NCI-H2107 (cell line): ENCODE results near the gene TMEM144.

Experiments
- DNase-seq: peaks from one replicate; lab custom pipeline; 2025; lab: John Stamatoyannopoulos, UW

Gene TMEM144

DNA sequence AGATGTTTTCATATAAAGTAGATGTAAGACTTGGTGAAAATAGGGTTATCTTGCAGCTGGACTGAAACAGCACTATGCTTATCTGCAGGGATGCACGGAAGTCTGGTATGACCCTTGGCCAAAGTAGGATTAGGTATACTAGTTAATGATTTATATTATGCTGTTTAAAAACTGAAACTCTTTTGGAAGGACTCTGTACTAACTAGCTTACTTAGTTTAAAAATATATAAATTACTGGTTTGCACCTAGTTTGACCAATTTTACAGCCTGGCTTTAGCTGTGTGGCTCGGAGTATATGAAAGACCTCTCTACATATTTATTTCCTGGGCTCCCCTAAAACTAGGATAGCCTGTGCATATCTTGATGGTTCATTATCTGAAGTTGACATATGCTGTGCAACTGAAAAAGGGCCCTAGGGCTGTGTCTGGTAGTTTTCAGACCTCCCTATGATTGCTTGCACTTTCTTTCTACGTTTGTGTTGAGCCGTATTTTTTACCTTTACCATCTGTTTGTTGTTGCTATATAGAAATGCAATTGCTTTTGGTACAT, 89.2 kb downstream of the TMEM144 start:
- no peak for DNase-seq

GRCh38 chr4:158300012-158300411, 89.7 kb downstream of the TMEM144 start:
- DNase-seq, result no peak

DNA sequence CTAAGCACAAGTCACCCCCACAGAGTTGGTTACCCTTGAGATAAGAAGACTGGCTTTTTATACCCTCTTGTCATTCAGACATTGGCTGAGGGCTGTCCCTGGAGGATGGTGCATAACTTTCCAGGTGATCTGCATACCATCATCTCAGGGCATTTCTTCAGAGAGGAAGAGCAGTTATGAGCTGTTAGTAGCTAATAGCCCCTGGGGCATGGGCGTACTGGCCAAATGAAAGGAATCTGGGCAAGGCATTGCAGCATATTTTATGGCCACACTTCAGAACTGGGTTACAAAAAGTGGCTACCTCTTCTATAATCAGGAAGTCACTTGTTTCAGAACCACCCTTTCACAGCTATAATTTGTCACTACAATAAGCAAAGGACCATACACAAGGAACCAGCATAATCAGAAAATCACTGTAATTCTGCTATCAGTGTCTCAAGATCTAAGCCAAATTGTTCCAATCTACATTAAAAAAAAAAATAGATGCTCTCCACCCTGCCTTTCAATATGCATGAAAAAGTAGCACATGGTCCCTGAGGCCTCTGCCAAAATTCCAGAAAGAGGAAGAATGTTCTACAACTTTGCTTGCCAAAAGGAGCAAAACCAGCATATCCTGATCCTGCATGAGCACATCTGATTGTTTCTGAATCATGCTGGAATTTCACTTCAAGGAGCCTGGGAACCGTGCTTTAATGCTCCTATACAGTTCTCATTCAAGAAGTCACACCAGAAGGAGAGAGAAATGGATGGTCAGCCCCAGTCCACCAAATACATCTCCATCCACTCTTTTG, 92.0 kb downstream of the TMEM144 start:
- no peak for DNase-seq

- no peak for DNase-seq
These were observed 94.4 kb downstream of the TMEM144 start for GRCh38 chr4:158304694-158305093.
